ENCODE results near the gene GABARAPL2. TPM values are rescaled to one million over a fixed set of nuclear protein-coding genes. Genes with fewer than 3 reads are reported as not detected.

GABARAPL2 gene
- polyA plus RNA-seq, 1 donor = 118 TPM

Other genes with a start within 250 kb of the GABARAPL2 start
- gene CFDP1, start 132.9 kb upstream of the GABARAPL2 start, polyA plus RNA-seq (ENCODE audit: insufficient read length) = 72.9 TPM
- 18.6 TPM for gene TMEM170A, start 101.7 kb upstream of the GABARAPL2 start, polyA plus RNA-seq (ENCODE audit: insufficient read length)
- 2.1 TPM for gene CHST6, start 70.9 kb upstream of the GABARAPL2 start, polyA plus RNA-seq (ENCODE audit: insufficient read length)
- gene CHST5, start 30.3 kb upstream of the GABARAPL2 start, polyA plus RNA-seq (ENCODE audit: insufficient read length) = 0.27 TPM
- gene TMEM231, start 10.1 kb upstream of the GABARAPL2 start, polyA plus RNA-seq (ENCODE audit: insufficient read length) = 6.1 TPM
- gene ADAT1, start 56.9 kb downstream of the GABARAPL2 start, polyA plus RNA-seq (ENCODE audit: insufficient read length) = 31.7 TPM
- 127 TPM for gene KARS1, start 81.3 kb downstream of the GABARAPL2 start, polyA plus RNA-seq (ENCODE audit: insufficient read length)
- gene TERF2IP, start 81.4 kb downstream of the GABARAPL2 start, polyA plus RNA-seq (ENCODE audit: insufficient read length) = 59.1 TPM
- not detected for gene CPHXL2, start 110.6 kb downstream of the GABARAPL2 start, polyA plus RNA-seq (ENCODE audit: insufficient read length)
- gene DUXB, start 135.1 kb downstream of the GABARAPL2 start, polyA plus RNA-seq (ENCODE audit: insufficient read length) = not detected
- not detected for gene CPHXL, start 160.1 kb downstream of the GABARAPL2 start, polyA plus RNA-seq (ENCODE audit: insufficient read length)